Brain microvascular endothelial cell (primary cell): ENCODE measurements around the gene COL4A5.
"Not testable (repeated sequence)": the region's sequence is repeated elsewhere in the genome, so short reads cannot be mapped to it uniquely, and the experiment has no call there.

Source experiments
- DNase-seq: peaks from one replicate; pipeline ENCODE4 v3.0.0-alpha.2; 2020
- H3K27ac ChIP-seq: fragments of 250-450 bp; sonication (Bioruptor Pico); 2 replicates; pipeline ENCODE4 v1.5.1; 2020; ENCODE audit warnings: mild to moderate bottlenecking, moderate library complexity
- H3K27me3 ChIP-seq: fragments of 250-450 bp; sonication (Bioruptor Pico); replicated peaks from 2 replicates; pipeline ENCODE4 v1.5.1; 2020; ENCODE audit warnings: mild to moderate bottlenecking
- H3K36me3 ChIP-seq: fragments of 250-450 bp; sonication (Bioruptor Pico); replicated peaks from 2 replicates; pipeline ENCODE4 v1.5.1; 2020; ENCODE audit warnings: mild to moderate bottlenecking
- H3K4me3 ChIP-seq: 2 replicates; pipeline ENCODE4 v1.5.1; 2011; ENCODE audit warnings: low read depth, mild to moderate bottlenecking, control low read depth, low read length, moderate library complexity
- CTCF ChIP-seq: IDR thresholded peaks from 2 replicates; pipeline ENCODE4 v1.5.1; 2011; ENCODE audit warnings: low read depth, mild to moderate bottlenecking, moderate library complexity, low read length, control low read depth, inconsistent platforms; ENCODE audit errors: missing control alignments
- in situ Hi-C: cut with HindIII; loops from 2 replicates; pipeline ENCODE4 v1.10.0; 2017; ENCODE audit warnings: low sequenced_read_pairs, low pct_ligation_motif_present

COL4A5 gene

GRCh38 chrX:108439426-108439942 lies at the start of gene COL4A5:
Gene COL4A5 (plus strand): TSS chrX:108439838. CDS start chrX:108440126, 288 bp downstream.
- H3K36me3 ChIP-seq, result no peaks in the 10 kb centered on the region
- peak; percentile 72 for DNase-seq
- in situ Hi-C loops, result no loop called here
- peak within 1 kb of the TSS; percentile 78 for H3K27ac ChIP-seq
- H3K27me3 ChIP-seq, result no peaks in the 10 kb centered on the region
- peak within 1 kb of the TSS; percentile 68 for H3K4me3 ChIP-seq
- TF ChIP-seq CTCF, result no peak

GRCh38 chrX:108390976-108391717 lies 48.5 kb upstream of the COL4A5 start:
- in situ Hi-C loops, result not testable (repeated sequence)

GRCh38 chrX:108396188-108396891 lies 43.3 kb upstream of the COL4A5 start:
- no peaks in the 10 kb centered on the region for H3K27me3 ChIP-seq
- in situ Hi-C loops, result no loop called here
- H3K27ac ChIP-seq, result no peak overlapping the region
- no peak for TF ChIP-seq CTCF
- no peak for DNase-seq
- H3K36me3 ChIP-seq, result no peaks in the 10 kb centered on the region
- H3K4me3 ChIP-seq, result no peak overlapping the region

More at GRCh38 chrX:108390976-108391717, 48.5 kb upstream of the COL4A5 start:
- H3K4me3 ChIP-seq, H3K27me3 ChIP-seq, H3K36me3 ChIP-seq, DNase-seq, H3K27ac ChIP-seq: not testable (repeated sequence)

- no peak overlapping the region for H3K4me3 ChIP-seq
Measured at GRCh38 chrX:108396986-108397385, 42.7 kb upstream of the COL4A5 start.

GRCh38 chrX:108397627-108398391 lies 41.8 kb upstream of the COL4A5 start:
- H3K27ac ChIP-seq, result peak overlapping the region; percentile 12
- DNase-seq, result peak; percentile 27
- TF ChIP-seq CTCF, result no peak
- H3K36me3 ChIP-seq, result no peaks in the 10 kb centered on the region
- no peak overlapping the region for H3K4me3 ChIP-seq
- in situ Hi-C loops, result no loop called here
- H3K27me3 ChIP-seq, result no peaks in the 10 kb centered on the region

More at GRCh38 chrX:108396986-108397385, 42.7 kb upstream of the COL4A5 start:
- H3K27ac ChIP-seq, result no peak overlapping the region
- in situ Hi-C loops, result no loop called here
- no peak for TF ChIP-seq CTCF
- H3K36me3 ChIP-seq, result no peaks in the 10 kb centered on the region
- no peak for DNase-seq
- no peaks in the 10 kb centered on the region for H3K27me3 ChIP-seq
